H9 (cell line): ENCODE measurements around the gene ZNF766. TPM values are rescaled to one million over a fixed set of nuclear protein-coding genes. Genes with fewer than 3 reads are reported as not detected.

Experiments
- DNase-seq: peaks from one replicate; pipeline ENCODE4 v3.0.0-alpha.2; 2017
- H2AFZ ChIP-seq: one replicate; pipeline ENCODE4 v1.6.1; 2013; ENCODE audit warnings: mild to moderate bottlenecking, low read length, control low read depth, moderate library complexity
- H2AK5ac ChIP-seq: 2 replicates; pipeline ENCODE4 v1.6.1; 2013; ENCODE audit warnings: low read length, control low read depth, mixed read lengths; ENCODE audit not compliant: insufficient read length
- H2BK120ac ChIP-seq: one replicate; pipeline ENCODE4 v1.6.1; 2013; ENCODE audit warnings: low read depth, mild to moderate bottlenecking, low read length, control low read depth, inconsistent platforms; ENCODE audit not compliant: poor library complexity, severe bottlenecking
- H2BK12ac ChIP-seq: 2 replicates; pipeline ENCODE4 v1.6.1; 2013; ENCODE audit warnings: low read length, control low read depth, mixed read lengths, low read depth; ENCODE audit not compliant: insufficient read length
- H2BK15ac ChIP-seq: 2 replicates; pipeline ENCODE4 v1.6.1; 2013; ENCODE audit warnings: low read depth, low read length, control low read depth
- H2BK20ac ChIP-seq: one replicate; pipeline ENCODE4 v1.6.1; 2013; ENCODE audit warnings: low read depth, mild to moderate bottlenecking, low read length, control low read depth, inconsistent platforms; ENCODE audit not compliant: poor library complexity, severe bottlenecking
- H2BK5ac ChIP-seq: 2 replicates; pipeline ENCODE4 v1.6.1; 2013; ENCODE audit warnings: low read length, control low read depth, mixed read lengths; ENCODE audit not compliant: insufficient read length
- H3K14ac ChIP-seq: 2 replicates; pipeline ENCODE4 v1.6.1; 2013; ENCODE audit warnings: low read length, control low read depth; ENCODE audit not compliant: insufficient read depth
- H3K18ac ChIP-seq: 2 replicates; pipeline ENCODE4 v1.6.1; 2013; ENCODE audit warnings: low read depth, mild to moderate bottlenecking, mixed read lengths, low read length, control low read depth; ENCODE audit not compliant: insufficient read length
- H3K23ac ChIP-seq: 2 replicates; pipeline ENCODE4 v1.6.1; 2013; ENCODE audit warnings: low read length, control low read depth, mixed read lengths, low read depth; ENCODE audit not compliant: insufficient read length
- H3K23me2 ChIP-seq: 2 replicates; pipeline ENCODE4 v1.6.1; 2013; ENCODE audit warnings: low read depth, mild to moderate bottlenecking, mixed read lengths, low read length, control low read depth; ENCODE audit not compliant: insufficient read length, poor library complexity, severe bottlenecking
- H3K27ac ChIP-seq: 2 replicates; pipeline ENCODE4 v1.5.1; 2013; ENCODE audit warnings: low read length, control low read depth, mixed read lengths, low read depth; ENCODE audit not compliant: insufficient read length
- H3K27me3 ChIP-seq: 2 replicates; pipeline ENCODE4 v1.6.1; 2013; ENCODE audit warnings: low read length, control low read depth, inconsistent platforms; ENCODE audit not compliant: insufficient read depth
- H3K4ac ChIP-seq: 2 replicates; pipeline ENCODE4 v1.6.1; 2013; ENCODE audit warnings: low read depth, mild to moderate bottlenecking, control low read depth, inconsistent platforms, low read length, moderate library complexity
- H3K4me1 ChIP-seq: 2 replicates; pipeline ENCODE4 v1.6.1; 2013; ENCODE audit warnings: low read length, control low read depth, inconsistent platforms; ENCODE audit not compliant: insufficient read depth
- H3K4me2 ChIP-seq: 2 replicates; pipeline ENCODE4 v1.6.1; 2013; ENCODE audit warnings: low read length, control low read depth, mixed read lengths; ENCODE audit not compliant: insufficient read length, insufficient read depth
- H3K56ac ChIP-seq: 2 replicates; pipeline ENCODE4 v1.6.1; 2013; ENCODE audit warnings: low read depth, mild to moderate bottlenecking, mixed read lengths, low read length, control low read depth; ENCODE audit not compliant: insufficient read length
- H3K79me1 ChIP-seq: 2 replicates; pipeline ENCODE4 v1.6.1; 2013; ENCODE audit warnings: low read depth, mild to moderate bottlenecking, moderate library complexity, low read length, control low read depth, inconsistent platforms; ENCODE audit not compliant: insufficient read depth, poor library complexity, severe bottlenecking
- H3K79me2 ChIP-seq: 2 replicates; pipeline ENCODE4 v1.6.1; 2013; ENCODE audit warnings: low read length, control low read depth, inconsistent platforms; ENCODE audit not compliant: insufficient read depth
- H3K9ac ChIP-seq: 2 replicates; pipeline ENCODE4 v1.6.1; 2013; ENCODE audit warnings: low read length, control low read depth, mixed read lengths; ENCODE audit not compliant: insufficient read length; ENCODE audit errors: extremely low read depth
- H3K9me3 ChIP-seq: one replicate; pipeline ENCODE4 v1.6.1; 2013; ENCODE audit warnings: low read depth, low read length, inconsistent platforms; ENCODE audit not compliant: control insufficient read depth
- H3T11ph ChIP-seq: one replicate; pipeline ENCODE4 v1.6.1; 2013; ENCODE audit warnings: mild to moderate bottlenecking, low read length, control low read depth, inconsistent platforms
- H4K20me1 ChIP-seq: one replicate; pipeline ENCODE4 v1.6.1; 2013; ENCODE audit not compliant: control insufficient read depth, insufficient read length, insufficient read depth
- H4K5ac ChIP-seq: 2 replicates; pipeline ENCODE4 v1.6.1; 2013; ENCODE audit warnings: low read depth, mild to moderate bottlenecking, mixed read lengths, low read length, control low read depth; ENCODE audit not compliant: insufficient read length
- H4K8ac ChIP-seq: replicated peaks from 2 replicates; pipeline ENCODE4 v1.6.1; 2013; ENCODE audit warnings: low read length, control low read depth, mixed read lengths, low read depth; ENCODE audit not compliant: insufficient read length
- H4K91ac ChIP-seq: 2 replicates; pipeline ENCODE4 v1.6.1; 2013; ENCODE audit warnings: low read depth, mild to moderate bottlenecking, moderate library complexity, mixed read lengths, low read length, control low read depth; ENCODE audit not compliant: insufficient read length
- H3K27ac Mint-ChIP-seq, 3 experiments: 2 replicates in 2 of 3; 3 replicates in 1 of 3; pipeline ENCODE4 v1.8.0; 2020 to 2021; ENCODE audit warnings: mixed read lengths in 3 of 3, mild to moderate bottlenecking in 1 of 3, moderate library complexity in 1 of 3
- H3K27me3 Mint-ChIP-seq: 2 replicates; pipeline ENCODE4 v1.8.0; 2021; ENCODE audit warnings: low read depth, mild to moderate bottlenecking, moderate library complexity, mixed read lengths
- H3K36me3 Mint-ChIP-seq, 3 experiments: 2 replicates in 2 of 3; 3 replicates in 1 of 3; pipeline ENCODE4 v1.8.0; 2020 to 2021; ENCODE audit warnings: low read depth in 3 of 3, mixed read lengths in 3 of 3; ENCODE audit not compliant: insufficient read depth in 1 of 3
- H3K4me1 Mint-ChIP-seq, 2 experiments: 2 replicates each; pipeline ENCODE4 v1.8.0; 2020; ENCODE audit warnings: mixed read lengths in 2 of 2
- H3K4me3 Mint-ChIP-seq, 2 experiments: 2 replicates in 1 of 2; 3 replicates in 1 of 2; pipeline ENCODE4 v1.8.0; 2020 to 2021; ENCODE audit warnings: mild to moderate bottlenecking in 2 of 2, mixed read lengths in 2 of 2, moderate library complexity in 1 of 2
- H3K9me3 Mint-ChIP-seq, 2 experiments: 2 replicates in 1 of 2; 3 replicates in 1 of 2; pipeline ENCODE4 v1.8.0; 2020; ENCODE audit warnings: mild to moderate bottlenecking in 2 of 2, mixed read lengths in 2 of 2, moderate library complexity in 1 of 2
- CTCF ChIP-seq: fragments of 200-600 bp; sonication (generic); conservative IDR thresholded peaks from 3 replicates; pipeline ENCODE4 v1.8.0; 2021; ENCODE audit warnings: antibody characterized with exemption, mild to moderate bottlenecking
- WGBS: extraction: QIAGEN DNeasy Blood & Tissue Kit; methylation state at CpG from one replicate; pipeline ENCODE4 v1.1.7; 2013; ENCODE audit warnings: missing lambda C conversion rate, low lambda C conversion rate, mixed read lengths; ENCODE audit not compliant: insufficient read length; ENCODE audit errors: extremely low coverage; 5-methylcytosine and 5-hydroxymethylcytosine counted together
- total RNA-seq: library from RNA; stranded (reverse); gene quantifications from 2 replicates; pipeline ENCODE4 v1.2.1, GENCODE V29; 2021

ZNF766 gene
- total RNA-seq, 1 experiment from 2014 or later: 33.6 TPM

- Histone ChIP-seq H3K56ac (no peak overlapping the region), H2AK5ac (no peak overlapping the region), H4K8ac (no peak overlapping the region), H3K23me2 (peaks cover 5% of the 10 kb centered on the region), H3K14ac (no peak overlapping the region), H3K4me1 (no peaks in the 10 kb centered on the region), H3K9ac (no peak overlapping the region), H3K9me3 (peaks cover 25% of the 10 kb centered on the region), H3K4me2 (peak overlapping the region; percentile 81), H3K27ac (no peak overlapping the region), H3T11ph (no peak overlapping the region), H4K5ac (no peak overlapping the region), H2BK120ac (no peak overlapping the region), H4K20me1 (no peaks in the 10 kb centered on the region), H3K23ac (no peak overlapping the region), H2AFZ (no peak overlapping the region), H2BK15ac (no peak overlapping the region), H4K91ac (no peak overlapping the region), H2BK12ac (no peak overlapping the region), H3K27me3 (no peaks in the 10 kb centered on the region), H2BK20ac (no peak overlapping the region), H3K4ac (no peak overlapping the region), H3K18ac (no peak overlapping the region), H3K79me2 (no peaks in the 10 kb centered on the region), H3K79me1 (no peaks in the 10 kb centered on the region), H2BK5ac (no peak overlapping the region)
- Mint-ChIP-seq H3K9me3 (peaks cover 33 to 44% of the 10 kb centered on the region in 2 experiments), H3K27ac (peak overlapping the region in 1 of 3 experiments; percentile 99; a peak in 1 of 7 replicates), H3K4me3 (peak overlapping the region; percentile 90 to 95), H3K27me3 (peaks cover 9% of the 10 kb centered on the region), H3K36me3 (peaks cover 12 to 22% (median 19%) of the 10 kb centered on the region in 3 experiments), H3K4me1 (peaks cover 9% of the 10 kb centered on the region in 2 experiments)
- DNase-seq: no peak
- TF ChIP-seq CTCF: no peak
- WGBS: no CpG with 5 or more reads among the region's 9 CpGs
These were observed 66.4 kb downstream of the ZNF766 start for GRCh38 chr19:52335768-52336116.
